Measurements from ENCODE around the gene MSGN1. TPM values are rescaled to one million over a fixed set of nuclear protein-coding genes. Genes with fewer than 3 reads are reported as not detected.

Gene MSGN1
- total and polyA plus RNA-seq, 2 donors (not counting 3 experiments of a cell fraction or from before 2014, with no cell fraction given): not detected

DNA sequence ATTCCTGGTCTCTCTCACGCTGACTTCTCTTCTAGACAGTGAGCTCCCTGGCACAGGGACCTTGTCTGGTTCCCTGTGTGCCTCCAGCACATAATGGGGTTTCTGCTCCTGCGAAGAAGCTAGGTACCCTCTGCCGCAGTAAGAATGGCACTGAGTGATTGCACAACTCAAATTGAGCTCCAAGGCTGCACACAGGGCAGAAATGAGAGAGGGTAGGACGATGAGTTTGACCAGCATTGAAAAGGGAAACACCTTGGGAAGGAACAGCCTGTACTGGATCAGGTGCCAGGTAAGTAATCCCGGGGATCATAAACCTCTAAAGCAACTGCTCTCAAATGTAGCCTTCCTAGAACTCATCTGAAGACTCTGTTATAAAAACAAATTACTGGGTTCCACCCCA, 21.0 kb upstream of the MSGN1 start:
- FAIRE-seq: no peak
- intact Hi-C loops (cut with micrococcal nuclease): no loop called here
- ChIA-PET POLR2A (no interaction called here), CTCF (interaction anchor here (0.6 to 0.7 kb wide), 2 partner anchors 9 to 33 kb away, joined by 3 read pairs; no protein-coding TSS in a partner anchor)
- Histone ChIP-seq H3K4me3 (replicated peaks in 1 of 3; ENCODE audit: insufficient read depth in 1 of 3, low read depth in 1 of 3, low read length in 3 of 3) (no peak overlapping the region), H3K79me2 (ENCODE audit: control insufficient read depth, insufficient read depth, low read length) (no peaks in the 10 kb centered on the region), H3K9ac (replicated peaks; ENCODE audit: extremely low read depth, insufficient read depth, low read length) (no peak overlapping the region), H3K27ac (ENCODE audit: insufficient read depth, low read depth, low read length) (no peak overlapping the region), H3K4me2 (ENCODE audit: insufficient read depth, low read length) (no peak overlapping the region), H3K9me1 (replicated peaks; ENCODE audit: control insufficient read depth, extremely low read depth, insufficient read depth, low read length) (no peaks in the 10 kb centered on the region), H3K27me3 (ENCODE audit: control insufficient read depth in 2 of 2, insufficient read depth in 2 of 2, low read length in 2 of 2) (peaks cover 4 to 6% of the 10 kb centered on the region in 2 experiments), H3K4me1 (ENCODE audit: control insufficient read depth, extremely low read depth, insufficient read depth, low read length) (no peaks in the 10 kb centered on the region), H3K9me3 (replicated peaks; ENCODE audit: control insufficient read depth, insufficient read depth, low read length) (no peaks in the 10 kb centered on the region), H4K20me1 (replicated peaks; ENCODE audit: control insufficient read depth, extremely low read depth, insufficient read depth, low read length) (no peaks in the 10 kb centered on the region), H2AFZ (ENCODE audit: low read depth, low read length) (no peak overlapping the region), H3K36me3 (ENCODE audit: control insufficient read depth in 2 of 2, extremely low read depth in 1 of 2, insufficient read depth in 2 of 2, low read length in 2 of 2) (no peaks in the 10 kb centered on the region)
- DNase-seq (ENCODE audit: low read depth, low spot score): no peak
- dilution Hi-C loops (cut with MboI; ENCODE audit: extremely low pct_ligation_motif_present, low sequenced_read_pairs): no loop called here
- BruUV-seq (replicated peaks): no TSS peak
- TF ChIP-seq GATA2 (IDR thresholded peaks at IDR 0.05; ENCODE audit: insufficient read depth, insufficient read length, low read depth, low read length) (no peak), POLR2A (IDR thresholded peaks at IDR 0.05; ENCODE audit: low read depth, low read length) (no peak), POLR2AphosphoS5 (IDR thresholded peaks at IDR 0.05; ENCODE audit: insufficient read depth, low read depth, low read length) (no peak), MYC (IDR thresholded peaks at IDR 0.05; ENCODE audit: low read depth, low read length) (no peak), MAX (IDR thresholded peaks at IDR 0.05; ENCODE audit: insufficient read depth, insufficient read length) (no peak), CTCF (IDR thresholded peaks at IDR 0.05; ENCODE audit: extremely low read depth in 1 of 2, insufficient read depth in 1 of 2, low read depth in 1 of 2, low read length in 2 of 2) (no peak), FOS (IDR thresholded peaks at IDR 0.05; ENCODE audit: borderline replicate concordance, insufficient read depth, low read length) (no peak), JUN (IDR thresholded peaks at IDR 0.05; ENCODE audit: borderline replicate concordance, insufficient read depth, insufficient read length, low read depth) (no peak), EZH2 (IDR thresholded peaks at IDR 0.05; ENCODE audit: borderline replicate concordance, low read depth, low read length, severe bottlenecking) (no peak)
